LoVo (cell line): ENCODE data around the gene ASB4.
"Not testable (repeated sequence)": the region's sequence is repeated elsewhere in the genome, so short reads cannot be mapped to it uniquely, and the experiment has no call there.

ENCODE experiments used
- DNase-seq: peaks from one replicate; pipeline ENCODE4 v3.0.0-alpha.2; 2016; ENCODE audit warnings: low spot score

ASB4 gene

DNA sequence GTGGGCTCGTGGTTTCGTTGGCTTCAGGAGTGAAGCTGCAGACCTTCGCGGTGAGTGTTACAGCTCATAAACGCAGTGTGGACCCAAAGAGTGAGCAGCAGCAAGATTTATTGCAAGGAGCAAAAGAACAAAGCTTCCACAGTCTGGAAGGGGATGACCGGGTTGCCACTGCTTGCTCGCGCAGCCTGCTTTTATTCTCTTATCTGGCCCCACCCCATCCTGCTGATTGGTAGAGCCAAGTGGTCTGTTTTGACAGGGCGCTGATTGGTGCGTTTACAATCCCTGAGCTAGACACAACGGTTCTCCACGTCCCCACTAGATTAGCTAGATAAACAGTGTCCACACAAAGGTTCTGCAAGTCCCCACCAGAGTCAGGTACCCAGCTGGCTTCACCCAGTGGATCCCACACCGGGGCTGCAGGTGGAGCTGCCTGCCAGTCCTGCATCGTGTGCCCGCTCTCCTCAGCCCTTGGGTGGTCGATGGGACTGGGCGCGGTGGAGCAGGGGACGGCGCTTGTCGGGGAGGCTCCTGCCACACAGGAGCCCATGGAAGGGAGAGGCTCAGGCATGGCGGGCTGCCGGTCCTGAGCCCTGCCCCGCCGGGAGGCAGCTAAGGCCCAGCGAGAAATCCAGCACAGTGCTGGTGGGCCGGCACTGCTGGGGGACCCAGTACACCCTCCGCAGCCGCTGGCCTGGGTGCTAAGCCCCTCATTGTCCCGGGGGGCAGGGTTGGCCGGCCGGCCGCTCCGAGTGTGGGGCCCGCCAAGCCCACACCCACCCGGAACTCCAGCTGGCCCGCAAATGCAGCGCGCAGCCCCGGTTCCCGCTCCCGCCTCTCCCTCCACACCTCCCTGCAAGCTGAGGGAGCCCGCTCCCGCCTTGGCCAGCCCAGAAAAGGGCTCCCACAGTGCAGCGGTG is 66.5 kb downstream of the ASB4 start:
- DNase-seq = not testable (repeated sequence)

DNA sequence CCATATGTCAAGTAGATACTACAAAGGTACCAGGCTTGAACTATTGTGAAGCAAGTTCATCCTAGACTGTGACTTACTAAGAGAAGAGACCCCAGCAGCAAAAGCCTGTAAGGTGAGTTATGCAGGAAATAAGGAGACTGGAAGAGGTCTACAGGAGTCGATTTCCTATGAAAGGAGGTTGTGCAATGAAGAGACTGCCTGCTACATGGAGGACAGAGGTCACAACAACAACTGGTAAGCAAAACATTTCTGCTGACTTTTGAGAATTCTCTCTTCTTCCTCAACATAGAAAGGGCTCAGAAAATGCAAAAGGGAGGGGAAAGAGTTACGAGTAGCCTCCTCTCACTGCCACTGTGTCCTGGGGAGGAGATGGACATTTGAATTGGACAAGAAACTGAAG is 68.2 kb downstream of the ASB4 start:
- DNase-seq = no peak

DNA sequence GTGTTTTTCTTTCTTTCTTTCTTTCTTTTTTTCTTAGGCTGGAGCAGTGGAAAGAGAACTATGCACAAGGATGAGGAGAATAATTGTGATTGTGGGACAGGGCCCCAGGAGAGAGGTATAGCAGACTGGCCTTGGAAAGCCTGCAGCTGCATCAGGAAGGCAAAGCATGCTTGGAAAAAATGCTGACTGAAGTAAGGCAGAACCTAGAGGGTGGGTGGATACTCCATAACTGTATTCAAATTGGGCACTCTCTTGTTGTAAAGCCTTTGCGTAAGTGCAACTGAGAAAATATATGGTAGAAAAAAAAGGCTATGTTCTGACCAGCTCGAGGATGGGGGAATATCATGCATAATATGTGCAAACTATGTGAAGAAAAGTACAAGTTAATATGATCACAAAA is 71.0 kb downstream of the ASB4 start:
- DNase-seq = no peak

DNA sequence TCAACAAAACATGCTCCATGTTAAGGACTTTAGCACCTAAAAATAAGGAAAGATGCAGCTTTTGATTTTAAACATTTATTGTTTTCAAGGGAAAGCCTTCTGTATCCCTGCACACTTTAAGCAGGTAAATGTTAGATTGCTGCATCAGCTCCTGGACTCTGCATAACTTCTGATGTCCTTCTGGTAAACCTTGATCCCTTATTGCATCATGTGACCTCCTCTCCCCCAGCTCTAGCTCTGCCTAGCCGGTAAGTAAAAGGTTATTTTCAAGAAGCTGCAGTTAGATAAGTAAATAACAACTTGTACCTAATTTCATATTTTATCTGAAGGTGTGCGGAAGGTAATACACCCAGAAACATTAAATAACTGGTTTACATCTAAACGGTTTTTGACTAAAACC is 73.1 kb downstream of the ASB4 start:
- no peak for DNase-seq

DNA sequence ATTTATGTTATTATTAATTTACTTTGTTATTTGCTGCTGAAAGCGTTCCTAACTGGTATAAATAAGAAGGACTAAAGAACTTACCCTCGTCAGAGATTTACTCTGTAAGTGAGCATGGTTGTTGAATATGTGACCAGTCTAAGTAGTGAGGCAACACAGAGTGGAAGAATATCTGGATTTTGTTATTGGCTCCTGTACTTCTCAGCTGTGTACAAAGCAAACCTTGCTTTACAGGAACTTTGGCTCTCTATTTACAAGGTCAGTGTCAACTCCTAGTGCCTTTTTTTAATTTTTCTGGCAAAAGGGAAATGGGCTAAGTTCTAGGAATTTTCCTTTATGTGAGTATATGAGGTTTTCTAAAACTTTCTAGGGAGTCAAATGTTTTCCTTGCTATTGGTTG is 74.9 kb downstream of the ASB4 start:
- no peak for DNase-seq

DNA sequence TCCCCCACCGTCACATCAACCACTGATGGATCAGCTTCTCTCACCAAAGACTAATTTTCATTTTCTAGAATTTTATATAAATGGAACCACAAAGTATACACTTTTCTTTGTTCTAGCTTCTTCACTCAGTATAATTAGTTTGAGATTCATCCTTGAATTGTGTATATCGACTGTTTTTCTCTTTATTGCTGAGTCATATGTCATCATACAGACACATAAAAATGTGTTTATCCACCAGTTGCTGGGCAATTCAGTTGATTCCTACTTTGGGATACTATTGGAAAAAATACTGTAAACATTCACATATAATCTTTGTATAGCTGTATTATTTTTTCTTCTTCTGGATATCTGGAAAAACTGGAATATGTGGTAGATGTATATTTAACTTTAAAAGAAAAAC is 84.0 kb downstream of the ASB4 start:
- DNase-seq = no peak

DNA sequence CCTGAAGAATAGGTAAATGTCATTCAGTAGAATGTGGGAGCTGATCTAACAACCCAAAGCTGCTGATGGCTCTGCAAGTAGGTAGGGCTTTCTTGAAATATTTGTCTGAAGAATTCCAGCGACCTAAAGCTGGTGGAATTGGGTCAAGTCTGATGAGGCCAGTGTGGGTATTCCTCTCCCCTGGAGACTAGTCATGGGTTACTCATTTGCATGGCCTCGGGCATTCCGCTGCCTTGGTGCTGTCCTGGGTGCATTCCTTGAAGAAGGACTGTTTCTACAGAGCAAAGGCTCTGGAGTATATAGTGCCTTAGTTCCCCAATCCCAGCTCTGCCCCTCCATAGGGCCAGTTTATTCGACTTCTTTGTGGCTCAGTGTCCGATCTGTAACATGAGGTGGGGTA is 91.4 kb downstream of the ASB4 start:
- DNase-seq = no peak

DNA sequence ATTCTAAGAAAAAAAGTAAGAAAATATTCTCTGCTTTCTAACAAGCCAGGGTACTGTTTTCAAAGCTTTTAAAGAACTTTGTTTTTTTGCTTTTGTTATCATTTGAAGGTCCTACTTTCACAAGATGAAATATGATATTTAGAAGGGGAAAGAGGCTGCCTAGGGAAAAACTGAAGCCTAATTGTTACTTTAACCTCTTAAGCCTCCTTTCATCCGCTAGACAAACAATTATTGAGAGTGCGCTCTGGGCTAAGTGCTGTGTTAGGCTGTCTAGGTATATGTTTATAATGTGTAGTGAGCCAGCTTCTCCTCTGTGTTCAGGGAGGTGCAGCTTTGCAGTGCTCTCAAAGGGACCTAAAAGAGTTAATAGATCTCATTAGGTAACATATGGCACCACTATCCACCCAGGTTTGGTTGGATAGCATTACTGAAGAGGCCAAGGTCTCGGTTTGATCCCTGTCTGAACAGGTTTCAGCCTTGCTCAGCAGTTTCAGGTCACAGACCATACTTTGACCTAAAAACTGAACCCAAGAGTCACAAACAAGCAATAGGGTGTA is 92.6 kb downstream of the ASB4 start:
- DNase-seq = no peak

DNA sequence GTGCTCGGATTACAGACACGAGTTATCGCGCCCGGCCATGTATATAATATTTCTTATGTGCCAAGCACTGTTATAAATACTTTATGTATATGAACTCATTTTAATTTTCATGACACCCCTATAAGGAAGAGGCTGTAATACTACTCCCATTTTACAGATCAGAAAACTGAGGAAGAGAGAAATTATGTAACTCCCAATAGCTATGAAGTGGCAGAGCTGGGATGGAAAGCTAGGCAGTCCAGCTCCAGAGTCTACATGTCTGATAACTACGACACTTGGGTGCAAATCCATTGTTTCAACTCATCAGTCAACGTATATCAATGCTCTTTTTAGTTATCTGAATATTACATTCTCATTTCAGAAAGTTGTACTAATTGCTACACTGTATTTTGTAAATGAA is 93.6 kb downstream of the ASB4 start:
- no peak for DNase-seq

DNA sequence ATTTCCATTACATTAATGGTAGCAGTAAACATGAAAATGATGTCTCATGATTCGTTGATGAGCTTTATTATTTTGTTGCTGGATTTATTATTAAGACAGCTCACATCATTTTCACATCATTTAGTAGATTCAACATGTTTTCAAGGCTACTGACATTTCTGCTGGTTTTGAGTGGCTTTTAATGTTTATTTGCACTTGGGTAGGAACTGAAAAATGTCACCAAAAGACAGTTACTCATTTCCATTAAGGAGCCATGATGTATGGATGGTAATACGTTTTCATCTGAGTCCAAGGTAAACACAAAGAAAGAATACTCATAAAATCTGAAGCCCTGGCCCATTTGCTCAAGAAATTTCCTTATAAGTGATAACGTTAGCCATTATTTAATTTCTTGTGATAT is 95.7 kb downstream of the ASB4 start:
- no peak for DNase-seq

DNA sequence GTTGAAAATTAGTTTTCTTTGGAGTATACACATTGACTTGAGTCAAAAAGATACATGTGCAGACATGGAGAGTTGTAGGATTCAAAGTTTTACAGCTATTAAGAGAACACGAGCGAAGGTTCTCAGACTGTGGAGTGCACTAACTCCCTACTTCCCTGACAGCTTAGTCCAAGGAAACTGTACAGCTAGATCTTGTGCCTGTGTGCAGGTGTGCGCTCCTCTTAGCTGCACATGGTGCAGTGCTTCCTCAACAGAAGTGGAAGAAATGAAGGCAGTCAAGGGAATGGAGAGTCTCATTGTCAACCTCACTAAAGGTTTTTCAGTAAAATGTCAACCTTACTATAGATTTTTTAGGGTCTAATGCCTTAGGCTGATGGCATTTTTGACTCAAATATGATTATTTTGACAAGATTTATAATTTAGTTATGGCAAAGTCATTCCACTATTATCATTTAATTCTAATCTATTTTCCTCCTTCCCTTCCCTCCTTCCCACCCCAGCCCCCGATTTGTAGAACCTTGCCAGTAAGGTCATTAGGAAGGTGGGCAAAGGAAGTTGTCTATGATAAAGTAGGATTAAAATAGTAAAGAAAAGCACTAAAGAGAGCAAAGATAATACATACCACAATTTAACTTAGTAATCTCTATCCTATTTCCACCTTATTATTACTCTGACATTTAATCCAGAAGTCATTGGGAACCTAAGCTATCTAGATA is 97.0 kb downstream of the ASB4 start:
- no peak for DNase-seq

DNA sequence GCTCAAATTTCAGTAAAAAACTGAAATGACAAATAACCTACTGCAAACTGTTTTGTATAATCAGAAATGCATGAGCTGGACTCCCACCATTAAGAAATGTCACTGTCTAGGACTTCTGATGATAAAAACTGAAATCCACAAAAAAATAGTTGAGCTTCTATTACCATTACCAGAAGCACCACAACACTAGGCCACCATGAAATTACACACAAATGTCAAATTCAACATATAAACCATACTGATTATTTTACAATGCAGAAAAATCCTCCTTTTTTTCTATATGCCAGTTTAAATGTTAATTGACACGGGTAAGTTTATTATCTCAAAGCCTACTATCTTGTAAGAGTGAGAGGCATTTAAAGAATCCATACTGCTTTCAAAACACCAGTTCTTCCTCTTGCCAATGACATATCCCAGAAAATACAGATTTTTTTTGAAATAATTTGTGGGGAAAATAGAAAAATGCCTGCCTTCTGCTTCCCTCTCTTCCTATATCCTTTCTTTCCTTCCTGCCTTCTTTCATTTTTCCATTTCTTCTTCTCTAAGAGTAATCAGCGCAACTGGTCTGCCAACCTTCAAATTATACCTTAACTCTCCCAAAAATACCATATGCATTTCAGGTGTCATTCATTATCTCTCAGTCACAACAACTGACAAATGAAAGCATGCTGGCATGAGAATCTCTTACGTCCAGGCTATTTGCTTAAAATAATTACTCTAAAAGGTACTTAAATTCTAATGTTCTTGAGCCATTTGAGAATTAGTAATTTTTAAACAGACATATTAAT is 98.3 kb downstream of the ASB4 start:
- DNase-seq = no peak

DNA sequence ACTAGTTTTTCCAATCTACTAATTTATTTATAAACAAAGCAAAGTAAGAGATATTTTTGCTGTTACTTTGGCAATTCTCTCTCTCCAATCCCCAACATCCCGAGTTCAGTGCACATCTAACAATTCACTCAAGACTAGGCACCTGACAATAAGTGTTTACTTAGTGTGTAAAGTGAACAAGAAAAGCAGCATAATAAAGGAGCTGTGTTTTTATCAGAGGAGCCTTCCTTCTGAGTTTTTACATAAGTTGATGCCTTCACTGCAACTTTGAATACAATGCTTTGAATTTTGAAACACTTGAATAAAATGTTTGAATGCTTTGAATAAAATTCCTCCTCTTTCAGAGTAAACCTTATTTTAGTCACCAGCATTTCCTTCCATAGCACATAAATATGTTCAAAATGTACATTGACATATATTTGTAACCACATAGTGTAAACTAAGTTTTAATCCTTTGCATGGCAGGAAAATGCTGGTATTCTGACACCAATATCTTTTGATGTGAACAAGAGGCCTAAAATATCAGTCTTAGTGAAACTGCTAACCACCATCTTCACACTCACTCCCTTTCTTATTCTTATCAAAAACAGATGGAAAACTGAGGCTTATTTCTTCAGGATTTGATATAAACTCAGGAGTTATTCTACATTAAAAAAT is 99.2 kb downstream of the ASB4 start:
- no peak for DNase-seq

DNA sequence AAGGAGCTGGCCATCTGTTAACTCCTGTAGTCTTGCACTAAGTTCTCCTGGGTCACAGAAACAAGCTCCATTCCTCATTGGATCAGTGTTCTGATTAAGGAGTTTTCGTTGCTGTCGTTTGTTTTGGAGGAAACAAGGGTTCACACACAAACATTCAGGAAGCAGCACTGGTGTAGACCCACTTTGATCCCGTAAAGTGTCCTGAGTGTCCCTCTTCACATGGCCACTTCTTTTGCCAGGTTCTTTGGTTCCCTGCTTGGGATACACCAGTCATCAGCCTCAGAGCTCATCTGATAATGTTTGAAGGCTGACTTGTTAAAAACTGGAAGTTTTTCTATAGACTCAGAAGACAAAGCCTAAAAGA is 99.7 kb downstream of the ASB4 start:
- no peak for DNase-seq

DNA sequence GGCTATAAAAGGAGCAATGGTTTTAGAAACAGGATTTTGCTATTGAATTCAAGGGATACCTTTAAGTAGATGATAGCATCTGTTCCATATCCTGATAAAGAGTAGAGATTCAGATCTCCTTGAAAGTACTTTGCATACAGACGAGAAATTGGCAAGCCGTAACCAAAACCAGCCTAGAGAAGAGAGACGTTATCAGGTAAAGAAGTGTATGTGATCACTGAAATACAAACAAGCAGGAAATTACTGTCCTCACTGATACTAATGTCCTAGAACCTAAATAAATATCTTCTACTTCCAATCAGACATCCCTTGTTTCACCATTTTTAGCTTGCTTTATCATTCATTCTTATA is 101.2 kb downstream of the ASB4 start:
- no peak for DNase-seq

DNA sequence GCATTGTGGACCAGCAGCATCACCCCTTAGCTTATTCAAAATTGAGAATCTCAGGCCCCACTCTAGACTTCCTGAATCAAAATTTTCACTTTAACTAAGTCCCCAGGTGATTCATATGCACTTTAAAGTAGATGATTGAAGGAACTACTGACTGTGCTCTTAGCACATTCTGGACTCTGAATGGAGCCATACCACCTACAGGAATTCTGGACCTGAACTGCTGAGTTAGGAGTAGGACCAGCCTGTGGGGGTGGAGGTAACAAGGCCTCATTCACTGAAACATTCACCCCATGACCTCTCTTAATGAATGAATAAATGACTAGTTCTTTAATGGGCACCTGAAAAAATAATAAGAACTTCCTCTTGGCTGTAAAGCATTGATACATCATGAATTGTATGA is 103.3 kb downstream of the ASB4 start:
- no peak for DNase-seq

DNA sequence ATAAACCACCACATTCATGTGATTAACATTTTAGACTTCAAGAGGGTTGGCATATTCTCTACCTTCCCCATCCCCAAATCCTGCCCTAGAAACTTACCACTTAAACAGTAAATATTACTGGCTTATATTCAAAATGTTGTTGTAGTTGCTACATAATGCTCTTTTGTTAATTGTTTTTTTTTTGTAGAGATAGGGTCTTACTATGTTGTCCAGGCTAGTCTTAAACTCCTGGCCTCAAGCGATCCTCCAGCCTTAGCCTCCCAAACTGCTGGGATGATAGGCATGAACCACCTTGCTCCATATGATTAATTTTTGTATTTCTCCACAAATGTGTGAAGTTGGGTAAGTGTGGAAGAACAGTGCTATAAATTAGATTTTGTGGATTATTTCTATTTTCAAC is 104.0 kb downstream of the ASB4 start:
- no peak for DNase-seq
